Liver (tissue), 9 donors: ENCODE results near the gene SFXN5. TPM values are rescaled to one million over a fixed set of nuclear protein-coding genes. Genes with fewer than 3 reads are reported as not detected.

Experiments
- DNase-seq: peaks from one replicate; pipeline ENCODE4 v3.0.0-alpha.2; 2017; ENCODE audit warnings: low spot score
- H3K27ac ChIP-seq, 2 donors: one replicate each; pipeline ENCODE4 v1.7.0; 2013; ENCODE audit warnings: inconsistent platforms in 2 of 2, low read length in 2 of 2, control low read depth in 1 of 2, low read depth in 1 of 2, mild to moderate bottlenecking in 1 of 2
- H3K27me3 ChIP-seq, 4 donors: one replicate each; pipeline versions ENCODE4 v1.6.1 to v1.7.0; 2013; ENCODE audit warnings: low read length in 3 of 4, inconsistent platforms in 1 of 4, mild to moderate bottlenecking in 1 of 4, moderate library complexity in 1 of 4; ENCODE audit not compliant: control insufficient read depth in 4 of 4, insufficient read depth in 4 of 4
- H3K36me3 ChIP-seq, 4 donors: one replicate each; pipeline versions ENCODE4 v1.6.1 to v1.7.0; 2013; ENCODE audit warnings: low read length in 3 of 4, mild to moderate bottlenecking in 3 of 4, low read depth in 1 of 4, moderate library complexity in 1 of 4; ENCODE audit not compliant: control insufficient read depth in 4 of 4, insufficient read depth in 3 of 4
- H3K4me1 ChIP-seq, 4 donors: one replicate each; pipeline versions ENCODE4 v1.6.1 to v1.7.0; 2013; ENCODE audit warnings: low read length in 3 of 4, mild to moderate bottlenecking in 3 of 4, moderate library complexity in 1 of 4; ENCODE audit not compliant: control insufficient read depth in 4 of 4, insufficient read depth in 4 of 4
- H3K4me3 ChIP-seq, 3 donors: one replicate each; pipeline versions ENCODE4 v1.6.1 to v1.7.0; 2013; ENCODE audit warnings: low read length in 3 of 3, control low read depth in 1 of 3, low read depth in 1 of 3, mild to moderate bottlenecking in 1 of 3
- H3K9ac ChIP-seq, 2 donors: one replicate each; pipeline ENCODE4 v1.7.0; 2013; ENCODE audit warnings: low read length in 2 of 2, mild to moderate bottlenecking in 2 of 2, moderate library complexity in 2 of 2, control low read depth in 1 of 2, low read depth in 1 of 2
- H3K9me3 ChIP-seq, 4 donors: one replicate each; pipeline versions ENCODE4 v1.6.1 to v1.7.0; 2013; ENCODE audit warnings: low read length in 3 of 4; ENCODE audit not compliant: control insufficient read depth in 4 of 4
- EGR1 ChIP-seq, 2 donors: IDR thresholded peaks; 2 replicates each; pipeline ENCODE4 v1.6.1; 2016 to 2018; ENCODE audit warnings: antibody characterized with exemption in 2 of 2, low read depth in 2 of 2
- FOXA1 ChIP-seq: IDR thresholded peaks from 2 replicates; pipeline ENCODE4 v1.6.1; 2016; ENCODE audit warnings: antibody characterized with exemption
- HNF4A ChIP-seq, 2 donors: conservative IDR thresholded peaks; 2 replicates each; pipeline ENCODE4 v1.6.1; 2016; ENCODE audit warnings: antibody characterized with exemption in 2 of 2, mild to moderate bottlenecking in 2 of 2
- WGBS: extraction: QIAGEN DNeasy Blood & Tissue Kit; methylation state at CpG from one replicate; pipeline ENCODE4 v1.1.7; 2013; 5-methylcytosine and 5-hydroxymethylcytosine counted together
- polyA plus RNA-seq, 2 donors: library from polyadenylated mRNA; stranded (reverse) in 1 of 2; unstranded in 1 of 2; fragments of 200-250 nt in 1 of 2; fragments of >200 nt in 1 of 2; fragmentation: Nextera tagmentation in 1 of 2; extraction: Ambion mirVana in 1 of 2; gene quantifications; one replicate each; pipeline versions ENCODE4 v1.2.1 to v1.2.3, GENCODE V29; 2013 to 2015
- total RNA-seq, 2 donors: library from RNA; depleted of rRNA; stranded (reverse); fragments of >200 nt; gene quantifications; one replicate each; pipeline ENCODE4 v1.2.3, GENCODE V29; 2014
- TF ChIP-seq, protein P1 (sequence below): IDR thresholded peaks from 2 replicates; pipeline ENCODE4 v1.6.1; 2016; ENCODE audit warnings: antibody characterized with exemption, mild to moderate bottlenecking
- donor health status: healthy.
- donor health status: healthy.
- donor health status: healthy.
- donor health status: healthy.
- donor health status: healthy.

Gene SFXN5
- total and polyA plus RNA-seq, 4 donors, result 23.3 to 58.2 (median 29.5) TPM

DNA sequence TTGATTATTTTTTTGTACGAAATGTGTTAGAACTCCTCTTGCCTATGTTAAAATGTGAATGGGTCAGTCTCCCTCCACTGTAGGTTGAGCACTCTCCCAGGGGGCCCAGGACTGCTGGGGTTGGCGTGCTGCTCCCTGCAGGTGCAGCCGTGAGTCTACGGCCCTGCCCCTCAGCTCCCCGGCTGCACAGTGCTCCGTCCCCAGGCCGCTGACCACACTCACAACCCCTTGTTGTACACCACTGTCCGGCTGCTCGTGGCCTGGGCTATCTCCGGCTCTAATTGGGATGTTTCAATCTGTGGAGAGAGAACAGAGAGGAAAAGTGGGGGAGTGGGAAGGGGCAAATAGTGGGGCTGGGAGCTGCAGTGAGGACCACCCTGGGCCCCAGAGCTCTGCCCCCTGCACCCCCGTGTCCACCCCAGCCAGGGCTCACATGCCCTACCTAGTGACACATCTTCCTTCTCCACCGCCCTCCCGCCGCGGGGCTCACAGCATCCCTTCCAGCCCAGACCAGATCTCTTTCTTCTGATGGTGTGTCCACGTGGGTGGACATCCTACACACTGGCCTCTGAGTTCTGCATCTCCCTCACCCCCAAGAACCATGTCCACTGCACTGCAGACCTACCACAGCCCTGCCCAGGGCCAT is 126.6 kb downstream of the SFXN5 start (continued):
- TF ChIP-seq, protein P1, sequence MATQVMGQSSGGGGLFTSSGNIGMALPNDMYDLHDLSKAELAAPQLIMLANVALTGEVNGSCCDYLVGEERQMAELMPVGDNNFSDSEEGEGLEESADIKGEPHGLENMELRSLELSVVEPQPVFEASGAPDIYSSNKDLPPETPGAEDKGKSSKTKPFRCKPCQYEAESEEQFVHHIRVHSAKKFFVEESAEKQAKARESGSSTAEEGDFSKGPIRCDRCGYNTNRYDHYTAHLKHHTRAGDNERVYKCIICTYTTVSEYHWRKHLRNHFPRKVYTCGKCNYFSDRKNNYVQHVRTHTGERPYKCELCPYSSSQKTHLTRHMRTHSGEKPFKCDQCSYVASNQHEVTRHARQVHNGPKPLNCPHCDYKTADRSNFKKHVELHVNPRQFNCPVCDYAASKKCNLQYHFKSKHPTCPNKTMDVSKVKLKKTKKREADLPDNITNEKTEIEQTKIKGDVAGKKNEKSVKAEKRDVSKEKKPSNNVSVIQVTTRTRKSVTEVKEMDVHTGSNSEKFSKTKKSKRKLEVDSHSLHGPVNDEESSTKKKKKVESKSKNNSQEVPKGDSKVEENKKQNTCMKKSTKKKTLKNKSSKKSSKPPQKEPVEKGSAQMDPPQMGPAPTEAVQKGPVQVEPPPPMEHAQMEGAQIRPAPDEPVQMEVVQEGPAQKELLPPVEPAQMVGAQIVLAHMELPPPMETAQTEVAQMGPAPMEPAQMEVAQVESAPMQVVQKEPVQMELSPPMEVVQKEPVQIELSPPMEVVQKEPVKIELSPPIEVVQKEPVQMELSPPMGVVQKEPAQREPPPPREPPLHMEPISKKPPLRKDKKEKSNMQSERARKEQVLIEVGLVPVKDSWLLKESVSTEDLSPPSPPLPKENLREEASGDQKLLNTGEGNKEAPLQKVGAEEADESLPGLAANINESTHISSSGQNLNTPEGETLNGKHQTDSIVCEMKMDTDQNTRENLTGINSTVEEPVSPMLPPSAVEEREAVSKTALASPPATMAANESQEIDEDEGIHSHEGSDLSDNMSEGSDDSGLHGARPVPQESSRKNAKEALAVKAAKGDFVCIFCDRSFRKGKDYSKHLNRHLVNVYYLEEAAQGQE, result no peak
- TF ChIP-seq EGR1 (IDR thresholded peaks at IDR 0.05; ENCODE audit: low read depth in 2 of 2), result no peak

DNA sequence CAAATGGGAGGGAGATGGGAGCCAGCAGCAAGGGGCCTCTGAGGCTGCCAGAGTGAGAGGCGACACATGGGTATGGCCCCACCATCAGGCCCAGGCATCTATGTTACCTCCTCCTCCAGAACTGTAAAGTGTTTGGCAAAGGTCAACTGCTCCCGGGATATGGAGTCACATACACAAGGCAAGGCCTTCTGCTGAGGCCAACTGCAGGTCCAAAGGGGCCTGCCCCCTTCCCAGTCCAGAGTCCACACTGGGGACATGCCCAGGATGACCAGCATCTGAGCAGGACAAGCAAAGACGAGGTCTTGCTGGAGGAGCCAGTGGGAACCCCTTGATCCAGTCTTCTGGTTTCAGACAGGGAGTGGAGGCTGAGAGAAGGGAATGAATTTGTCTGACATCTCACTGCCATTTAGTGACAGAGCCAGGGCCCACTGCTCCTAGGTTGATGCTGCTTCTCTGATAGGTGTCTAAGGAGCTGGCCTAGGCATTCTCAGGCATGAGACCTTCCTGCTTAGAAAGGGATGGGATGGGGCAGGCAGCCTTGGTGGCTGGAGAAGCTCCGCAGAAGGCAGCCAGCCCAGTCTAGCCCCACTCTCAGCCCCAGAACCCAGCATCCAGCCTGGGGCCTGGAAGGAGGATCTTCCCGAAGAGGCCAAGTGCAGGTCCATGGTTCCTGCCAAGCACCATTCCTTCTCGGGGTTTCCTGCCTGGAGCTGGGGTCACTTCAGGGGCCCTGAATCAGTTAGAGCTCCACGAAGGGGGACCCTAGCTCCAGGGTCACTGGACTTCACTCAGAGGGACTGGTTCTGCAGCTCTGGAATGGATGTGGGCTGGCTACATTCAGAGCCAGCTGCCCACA is 127.7 kb downstream of the SFXN5 start:
- WGBS, result 81% methylated on average over 7 of the region's 7 CpGs
- no peaks in the 10 kb centered on the region for H3K4me1 ChIP-seq
- H3K36me3 ChIP-seq, result peaks cover 0 to 31% (median 11%) of the 10 kb centered on the region in 4 donors
- no peak overlapping the region for H3K27ac ChIP-seq
- H3K9me3 ChIP-seq, result no peaks in the 10 kb centered on the region
- TF ChIP-seq HNF4A (conservative IDR thresholded peaks at IDR 0.05), result peak; percentile 18 to 21
- TF ChIP-seq, protein P1, result no peak
- H3K9ac ChIP-seq, result no peak overlapping the region
- no peak overlapping the region for H3K4me3 ChIP-seq
- H3K27me3 ChIP-seq, result no peaks in the 10 kb centered on the region
- DNase-seq, result no peak

DNA sequence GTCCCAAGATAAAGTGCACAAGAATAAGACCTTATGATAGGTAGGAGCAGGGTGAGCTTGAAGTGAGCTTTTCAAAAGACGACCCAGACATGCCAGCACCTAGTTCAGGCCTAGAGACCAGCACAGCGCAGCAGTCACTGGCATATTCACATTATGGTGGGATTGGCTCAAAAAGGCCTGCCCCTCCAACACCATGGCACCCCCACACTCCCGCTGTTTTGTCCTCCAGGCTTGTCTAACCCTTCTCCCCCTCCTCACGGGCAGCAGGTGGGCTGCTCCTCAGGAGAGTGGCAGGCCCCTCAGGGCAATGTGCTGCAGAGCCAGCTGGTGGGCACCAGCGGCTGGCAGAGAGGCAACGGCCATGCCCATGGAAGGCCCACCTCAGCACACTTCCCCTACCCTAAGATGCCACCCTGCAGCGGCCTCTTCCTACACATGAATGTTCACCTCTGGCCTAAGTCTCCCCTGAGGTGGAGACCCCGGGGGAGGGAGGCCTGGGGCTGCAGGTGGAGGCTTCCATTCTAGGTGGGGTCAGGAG is 128.6 kb downstream of the SFXN5 start:
- Histone ChIP-seq H3K9ac (no peak overlapping the region), H3K36me3 (peaks cover 0 to 27% (median 10%) of the 10 kb centered on the region in 4 donors), H3K27ac (no peak overlapping the region), H3K4me3 (no peak overlapping the region), H3K27me3 (no peaks in the 10 kb centered on the region), H3K9me3 (no peaks in the 10 kb centered on the region), H3K4me1 (no peaks in the 10 kb centered on the region)
- 97% methylated on average over 8 of the region's 8 CpGs for WGBS
- TF ChIP-seq FOXA1, result no peak
- TF ChIP-seq EGR1 (IDR thresholded peaks at IDR 0.05; ENCODE audit: low read depth in 2 of 2), result no peak
- DNase-seq, result no peak
